ENCODE results near the gene ARHGEF7. TPM values are rescaled to one million over a fixed set of nuclear protein-coding genes. Genes with fewer than 3 reads are reported as not detected.
A peak's percentile ranks its signal among the peaks of the same experiment; 100 is the strongest.
"Not testable (repeated sequence)": the region's sequence is repeated elsewhere in the genome, so short reads cannot be mapped to it uniquely, and the experiment has no call there.

The ARHGEF7 gene
- polyA plus RNA-seq, 2 donors: 13.5 to 16.0 TPM

DNA sequence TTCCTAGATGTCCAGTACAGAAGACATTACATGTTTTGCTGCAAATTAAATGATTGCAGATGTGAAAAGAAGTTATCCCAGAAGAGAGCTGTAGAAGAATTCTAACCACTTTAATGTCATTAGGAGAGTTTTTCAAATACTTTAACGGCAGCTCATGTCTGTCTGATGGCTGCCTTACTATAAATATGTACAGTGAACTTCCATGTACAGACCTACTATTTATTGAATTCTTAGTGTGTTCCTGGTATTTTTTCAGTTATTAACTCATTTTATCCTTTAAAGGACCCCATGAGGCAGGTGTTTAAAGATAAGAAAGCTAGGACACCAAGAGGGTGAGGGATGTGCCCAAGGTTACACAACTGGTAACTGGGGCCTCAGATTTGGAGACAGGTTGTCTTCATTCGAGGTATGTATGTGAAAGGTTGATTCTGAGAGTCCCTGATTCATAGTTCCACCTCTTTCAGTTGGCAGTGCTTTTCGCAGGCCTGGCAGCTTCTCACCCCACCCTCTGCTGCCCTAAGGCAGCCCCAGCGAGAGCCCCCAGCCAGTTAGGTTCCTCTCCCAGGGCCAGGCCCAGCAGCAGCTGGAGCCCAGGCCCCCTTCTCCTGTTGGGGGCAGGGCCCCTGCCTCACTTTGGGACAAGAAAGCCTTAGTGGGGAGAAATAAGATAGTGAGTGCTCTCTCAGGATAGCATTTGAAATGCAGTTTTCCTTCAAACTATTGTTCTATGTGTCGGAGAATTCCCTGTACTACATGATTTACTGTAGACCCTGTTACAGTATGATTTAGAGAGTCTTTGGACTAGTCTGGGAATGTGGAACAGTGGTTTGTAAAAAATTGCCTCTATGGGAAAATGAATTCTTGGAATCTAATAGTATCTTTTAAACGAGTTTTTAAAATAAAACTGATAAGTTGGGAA, 137.6 kb downstream of the ARHGEF7 start:
- peaks cover 11 to 15% of the 10 kb centered on the region in 2 donors for H3K36me3 ChIP-seq (ENCODE audit: control insufficient read depth in 2 of 2, insufficient read depth in 2 of 2, low read length in 1 of 2)
- H3K4me3 ChIP-seq (ENCODE audit: low read depth in 1 of 2, low read length in 2 of 2): no peak overlapping the region
- 67 to 70% methylated on average over 6 of the region's 6 CpGs for WGBS, 2 donors
- no peaks in the 10 kb centered on the region for H3K9me3 ChIP-seq (ENCODE audit: control insufficient read depth in 2 of 2, insufficient read depth in 1 of 2, low read depth in 1 of 2, low read length in 1 of 2)
- H3K27me3 ChIP-seq (ENCODE audit: control insufficient read depth in 1 of 2, insufficient read depth in 2 of 2, low read length in 2 of 2): no peaks in the 10 kb centered on the region
- H3K4me1 ChIP-seq (ENCODE audit: control insufficient read depth in 2 of 2, insufficient read depth in 2 of 2, low read length in 1 of 2): peaks cover 0 to 5% of the 10 kb centered on the region in 2 donors
- H3K27ac ChIP-seq (ENCODE audit: low read depth in 2 of 2, low read length in 1 of 2): peak overlapping the region; percentile 34 to 60

DNA sequence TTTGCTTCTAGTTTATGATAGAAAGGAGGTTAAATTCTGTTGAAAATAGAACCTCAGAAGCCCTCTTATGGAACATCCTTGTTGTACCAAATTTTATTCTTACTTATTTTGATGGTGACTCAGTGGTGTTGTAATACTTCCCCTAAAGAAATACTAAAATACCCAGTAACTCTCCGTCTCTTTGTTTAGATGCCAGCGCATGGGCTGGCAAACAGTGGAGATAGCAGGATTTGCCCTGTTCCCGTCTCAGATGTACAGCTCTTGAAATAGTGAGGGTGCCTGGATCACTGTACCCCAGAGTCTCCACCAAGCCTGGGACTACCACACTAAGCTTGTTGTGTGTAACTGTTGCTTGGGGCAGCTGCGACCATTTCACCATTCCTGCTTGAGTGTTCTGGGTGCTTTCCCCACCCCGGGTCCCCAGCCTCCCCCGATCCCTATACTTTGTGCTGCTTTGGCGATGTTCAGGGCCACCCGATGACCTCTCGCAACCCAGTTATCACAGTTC, 138.3 kb downstream of the ARHGEF7 start:
- WGBS, 2 donors: 88 to 96% methylated on average over 9 of the region's 9 CpGs
- Histone ChIP-seq H3K9me3 (ENCODE audit: control insufficient read depth in 2 of 2, insufficient read depth in 1 of 2, low read depth in 1 of 2, low read length in 1 of 2) (no peaks in the 10 kb centered on the region), H3K4me3 (ENCODE audit: low read depth in 1 of 2, low read length in 2 of 2) (no peak overlapping the region), H3K4me1 (ENCODE audit: control insufficient read depth in 2 of 2, insufficient read depth in 2 of 2, low read length in 1 of 2) (peaks cover 0 to 5% of the 10 kb centered on the region in 2 donors), H3K27me3 (ENCODE audit: control insufficient read depth in 1 of 2, insufficient read depth in 2 of 2, low read length in 2 of 2) (no peaks in the 10 kb centered on the region), H3K27ac (ENCODE audit: low read depth in 2 of 2, low read length in 1 of 2) (no peak overlapping the region), H3K36me3 (ENCODE audit: control insufficient read depth in 2 of 2, insufficient read depth in 2 of 2, low read length in 1 of 2) (peaks cover 11 to 22% of the 10 kb centered on the region in 2 donors)

- Histone ChIP-seq H3K27ac (ENCODE audit: low read depth in 2 of 2, low read length in 1 of 2) (no peak overlapping the region), H3K4me1 (ENCODE audit: control insufficient read depth in 2 of 2, insufficient read depth in 2 of 2, low read length in 1 of 2) (peaks cover 0 to 5% of the 10 kb centered on the region in 2 donors), H3K9me3 (ENCODE audit: control insufficient read depth in 2 of 2, insufficient read depth in 1 of 2, low read depth in 1 of 2, low read length in 1 of 2) (no peaks in the 10 kb centered on the region), H3K36me3 (ENCODE audit: control insufficient read depth in 2 of 2, insufficient read depth in 2 of 2, low read length in 1 of 2) (peaks cover 11 to 22% of the 10 kb centered on the region in 2 donors), H3K4me3 (ENCODE audit: low read depth in 1 of 2, low read length in 2 of 2) (no peak overlapping the region), H3K27me3 (ENCODE audit: control insufficient read depth in 1 of 2, insufficient read depth in 2 of 2, low read length in 2 of 2) (no peaks in the 10 kb centered on the region)
- 97 to 99% methylated on average over 10 of the region's 10 CpGs for WGBS, 2 donors
Measured at GRCh38 chr13:111255228-111255790, 140.2 kb downstream of the ARHGEF7 start.

- Histone ChIP-seq H3K9me3 (ENCODE audit: control insufficient read depth in 2 of 2, insufficient read depth in 1 of 2, low read depth in 1 of 2, low read length in 1 of 2) (no peaks in the 10 kb centered on the region), H3K36me3 (ENCODE audit: control insufficient read depth in 2 of 2, insufficient read depth in 2 of 2, low read length in 1 of 2) (peaks cover 5 to 20% of the 10 kb centered on the region in 2 donors), H3K27ac (ENCODE audit: low read depth in 2 of 2, low read length in 1 of 2) (no peak overlapping the region), H3K4me3 (ENCODE audit: low read depth in 1 of 2, low read length in 2 of 2) (no peak overlapping the region), H3K27me3 (ENCODE audit: control insufficient read depth in 1 of 2, insufficient read depth in 2 of 2, low read length in 2 of 2) (no peaks in the 10 kb centered on the region), H3K4me1 (ENCODE audit: control insufficient read depth in 2 of 2, insufficient read depth in 2 of 2, low read length in 1 of 2) (peaks cover 0 to 5% of the 10 kb centered on the region in 2 donors)
- whole genome bisulfite sequencing, 2 donors: 98 to 99% methylated on average over 8 of the region's 8 CpGs
Measured at GRCh38 chr13:111256458-111256857, 141.3 kb downstream of the ARHGEF7 start.

DNA sequence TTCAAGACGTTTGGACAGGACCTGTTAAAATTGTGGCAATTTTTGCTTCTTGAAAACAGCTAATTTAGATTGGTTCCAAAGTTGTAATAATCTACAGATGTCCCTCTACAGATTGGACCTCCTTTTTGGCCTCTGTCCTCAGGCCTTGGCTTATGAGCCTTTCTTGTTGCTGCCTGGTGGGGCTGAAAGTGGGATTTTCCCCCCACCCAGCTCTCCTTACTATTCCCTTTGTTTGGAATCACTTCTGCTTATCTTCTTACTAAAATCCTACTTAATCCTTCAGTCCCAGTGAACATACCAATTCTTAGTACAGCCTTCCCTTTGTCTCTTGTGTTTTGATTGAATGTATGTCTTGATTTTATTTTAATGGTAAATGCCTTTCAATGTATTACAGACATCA, 141.8 kb downstream of the ARHGEF7 start:
- Histone ChIP-seq H3K27ac (ENCODE audit: low read depth in 2 of 2, low read length in 1 of 2) (no peak overlapping the region), H3K4me1 (ENCODE audit: control insufficient read depth in 2 of 2, insufficient read depth in 2 of 2, low read length in 1 of 2) (peaks cover 0 to under 1% of the 10 kb centered on the region in 2 donors), H3K27me3 (ENCODE audit: control insufficient read depth in 1 of 2, insufficient read depth in 2 of 2, low read length in 2 of 2) (no peaks in the 10 kb centered on the region), H3K36me3 (ENCODE audit: control insufficient read depth in 2 of 2, insufficient read depth in 2 of 2, low read length in 1 of 2) (peaks cover 5 to 20% of the 10 kb centered on the region in 2 donors), H3K9me3 (ENCODE audit: control insufficient read depth in 2 of 2, insufficient read depth in 1 of 2, low read depth in 1 of 2, low read length in 1 of 2) (no peaks in the 10 kb centered on the region), H3K4me3 (ENCODE audit: low read depth in 1 of 2, low read length in 2 of 2) (no peak overlapping the region)
- 74 to 78% methylated on average over 1 of the region's 1 CpG for WGBS, 2 donors

DNA sequence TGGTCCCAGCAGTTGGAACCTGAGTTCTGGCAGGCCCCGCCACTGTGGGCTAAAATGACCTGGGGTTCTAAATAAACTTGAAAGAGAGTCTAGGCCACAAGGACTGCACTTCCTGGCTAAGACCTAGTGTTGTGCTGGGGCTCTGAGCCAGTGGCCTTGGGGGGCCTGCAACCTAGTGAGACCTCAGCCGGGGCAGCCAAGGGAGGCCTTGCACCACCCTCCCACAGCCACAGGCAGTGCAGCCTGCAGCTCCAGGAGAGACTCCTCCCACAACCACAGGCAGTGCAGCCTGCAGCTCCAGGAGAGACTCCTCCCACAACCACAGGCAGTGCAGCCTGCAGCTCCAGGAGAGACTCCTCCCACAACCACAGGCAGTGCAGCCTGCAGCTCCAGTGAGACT, 142.8 kb downstream of the ARHGEF7 start:
- H3K36me3 ChIP-seq (ENCODE audit: control insufficient read depth in 2 of 2, insufficient read depth in 2 of 2, low read length in 1 of 2): peaks cover 4 to 20% of the 10 kb centered on the region in 2 donors
- H3K4me3 ChIP-seq (ENCODE audit: low read depth in 1 of 2, low read length in 2 of 2); H3K4me1 ChIP-seq (ENCODE audit: control insufficient read depth in 2 of 2, insufficient read depth in 2 of 2, low read length in 1 of 2); H3K9me3 ChIP-seq (ENCODE audit: control insufficient read depth in 2 of 2, insufficient read depth in 1 of 2, low read depth in 1 of 2, low read length in 1 of 2); H3K27ac ChIP-seq (ENCODE audit: low read depth in 2 of 2, low read length in 1 of 2); H3K27me3 ChIP-seq (ENCODE audit: control insufficient read depth in 1 of 2, insufficient read depth in 2 of 2, low read length in 2 of 2): not testable (repeated sequence)
- 94 to 97% methylated on average over 2 of the region's 2 CpGs for WGBS, 2 donors

DNA sequence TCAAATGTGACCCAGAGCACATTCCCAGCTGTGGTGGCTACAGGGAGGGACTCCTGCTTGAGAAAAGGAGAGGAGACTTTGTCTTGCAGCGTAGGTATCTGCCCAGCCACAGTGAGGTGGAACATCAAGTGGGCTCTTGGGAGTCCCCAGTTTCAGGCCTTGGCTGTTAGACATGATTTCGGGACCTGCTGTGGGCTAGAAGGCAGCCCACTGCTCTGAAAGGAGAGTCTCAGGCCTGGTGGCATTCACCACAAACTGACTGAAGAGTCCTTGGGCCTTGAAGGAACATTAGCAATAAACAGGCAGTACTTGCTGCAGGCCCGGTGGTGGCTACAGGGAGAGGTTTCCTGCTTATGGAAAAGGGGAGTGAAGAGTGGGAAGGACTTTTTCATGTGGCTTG, 143.5 kb downstream of the ARHGEF7 start:
- Histone ChIP-seq H3K36me3 (ENCODE audit: control insufficient read depth in 2 of 2, insufficient read depth in 2 of 2, low read length in 1 of 2) (peaks cover 0 to 22% of the 10 kb centered on the region in 2 donors), H3K4me1 (ENCODE audit: control insufficient read depth in 2 of 2, insufficient read depth in 2 of 2, low read length in 1 of 2) (no peaks in the 10 kb centered on the region), H3K27ac (ENCODE audit: low read depth in 2 of 2, low read length in 1 of 2) (no peak overlapping the region), H3K27me3 (ENCODE audit: control insufficient read depth in 1 of 2, insufficient read depth in 2 of 2, low read length in 2 of 2) (no peaks in the 10 kb centered on the region), H3K4me3 (ENCODE audit: low read depth in 1 of 2, low read length in 2 of 2) (no peak overlapping the region), H3K9me3 (ENCODE audit: control insufficient read depth in 2 of 2, insufficient read depth in 1 of 2, low read depth in 1 of 2, low read length in 1 of 2) (no peaks in the 10 kb centered on the region)
- 93 to 94% methylated on average over 3 of the region's 3 CpGs for WGBS, 2 donors

DNA sequence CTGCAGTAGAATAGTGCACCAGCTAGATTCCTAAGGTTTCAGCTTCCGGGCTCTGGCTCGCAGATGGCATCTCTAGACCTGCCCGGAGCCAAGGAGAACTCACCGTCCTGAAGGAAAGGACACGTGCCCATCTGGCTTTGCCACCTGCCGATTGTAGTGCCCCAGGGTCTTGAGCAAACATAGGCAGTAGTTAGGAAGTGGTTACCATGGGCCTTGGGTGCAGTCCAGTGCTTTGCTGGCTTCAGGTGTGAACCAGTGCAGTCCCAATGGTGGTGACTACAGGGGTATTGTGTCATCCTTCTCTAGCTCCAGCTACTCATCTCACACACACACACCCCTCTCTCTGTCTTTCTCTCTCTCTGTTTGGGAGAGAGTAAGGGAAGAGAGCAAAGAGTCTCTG, 143.9 kb downstream of the ARHGEF7 start:
- Histone ChIP-seq H3K27ac (ENCODE audit: low read depth in 2 of 2, low read length in 1 of 2) (no peak overlapping the region), H3K4me1 (ENCODE audit: control insufficient read depth in 2 of 2, insufficient read depth in 2 of 2, low read length in 1 of 2) (no peaks in the 10 kb centered on the region), H3K27me3 (ENCODE audit: control insufficient read depth in 1 of 2, insufficient read depth in 2 of 2, low read length in 2 of 2) (no peaks in the 10 kb centered on the region), H3K36me3 (ENCODE audit: control insufficient read depth in 2 of 2, insufficient read depth in 2 of 2, low read length in 1 of 2) (peaks cover 0 to 22% of the 10 kb centered on the region in 2 donors), H3K4me3 (ENCODE audit: low read depth in 1 of 2, low read length in 2 of 2) (no peak overlapping the region), H3K9me3 (ENCODE audit: control insufficient read depth in 2 of 2, insufficient read depth in 1 of 2, low read depth in 1 of 2, low read length in 1 of 2) (no peaks in the 10 kb centered on the region)
- WGBS, 2 donors: 70 to 84% methylated on average over 6 of the region's 6 CpGs

DNA sequence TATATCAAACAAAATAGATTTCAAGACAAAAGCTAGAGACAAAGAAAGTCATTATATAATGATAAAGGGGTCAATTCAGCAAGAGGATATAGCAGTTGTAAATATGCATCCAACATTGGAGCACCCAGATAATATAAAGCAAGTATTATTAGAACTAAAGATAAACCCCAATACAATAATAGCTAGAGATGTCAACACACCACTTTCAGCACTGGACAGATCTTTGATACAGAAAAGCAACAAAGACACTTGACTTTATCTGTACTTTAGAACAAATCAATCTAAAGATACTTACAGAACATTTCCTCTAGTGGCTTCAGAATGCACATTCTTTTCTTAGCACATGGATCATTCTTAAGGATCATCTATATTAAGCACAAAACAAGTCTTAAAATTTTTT, 146.2 kb downstream of the ARHGEF7 start:
- no peaks in the 10 kb centered on the region for H3K9me3 ChIP-seq (ENCODE audit: control insufficient read depth in 2 of 2, insufficient read depth in 1 of 2, low read depth in 1 of 2, low read length in 1 of 2)

More for the DNA sequence above, 146.2 kb downstream of the ARHGEF7 start:
- H3K4me1 ChIP-seq (ENCODE audit: control insufficient read depth in 2 of 2, insufficient read depth in 2 of 2, low read length in 1 of 2): no peaks in the 10 kb centered on the region
- H3K36me3 ChIP-seq (ENCODE audit: control insufficient read depth in 2 of 2, insufficient read depth in 2 of 2, low read length in 1 of 2): peaks cover 7 to 17% of the 10 kb centered on the region in 2 donors
- H3K27me3 ChIP-seq (ENCODE audit: control insufficient read depth in 1 of 2, insufficient read depth in 2 of 2, low read length in 2 of 2): no peaks in the 10 kb centered on the region
- H3K27ac ChIP-seq (ENCODE audit: low read depth in 2 of 2, low read length in 1 of 2): no peak overlapping the region
- no peak overlapping the region for H3K4me3 ChIP-seq (ENCODE audit: low read depth in 1 of 2, low read length in 2 of 2)

Data from esophagus (tissue), 2 donors.